ENCODE measurements around the gene SEMA4B.

SEMA4B gene

DNA sequence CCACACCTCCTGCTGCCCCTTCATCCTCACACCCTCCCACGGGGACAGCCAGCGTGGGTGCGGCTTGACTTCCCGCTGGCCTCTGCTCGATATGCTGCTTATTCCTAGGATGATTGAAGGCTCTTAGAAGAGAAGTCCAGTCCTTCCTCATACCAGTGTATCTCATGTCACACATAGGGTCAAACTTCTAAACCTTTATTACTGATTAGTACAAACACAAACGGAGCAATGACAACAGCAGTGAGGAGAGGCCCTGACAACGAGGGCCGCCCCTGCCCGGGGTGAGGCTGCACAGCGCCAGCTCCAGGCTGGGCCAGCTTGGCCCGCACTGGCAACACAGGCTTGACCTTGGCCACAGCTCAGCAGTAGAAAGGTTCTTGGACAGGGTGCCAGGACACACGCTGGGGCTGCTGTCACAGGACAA lies 29.0 kb downstream of the SEMA4B start:
- H3K9me3 Mint-ChIP-seq = no peaks in the 10 kb centered on the region
- ATAC-seq (replicated peaks) (no peak), DNase-seq (no peak)
- no peaks in the 10 kb centered on the region for H3K27me3 Mint-ChIP-seq
- peak overlapping the region; percentile 82 to 85 for H3K4me3 Mint-ChIP-seq
- peaks cover 69% of the 10 kb centered on the region for H3K36me3 Mint-ChIP-seq (ENCODE audit: insufficient read depth)
- peaks cover 40 to 44% of the 10 kb centered on the region in 2 donors for H3K4me1 Mint-ChIP-seq (ENCODE audit: low read depth in 2 of 2)
- H3K27ac Mint-ChIP-seq = peak overlapping the region; percentile 97 to 98

DNA sequence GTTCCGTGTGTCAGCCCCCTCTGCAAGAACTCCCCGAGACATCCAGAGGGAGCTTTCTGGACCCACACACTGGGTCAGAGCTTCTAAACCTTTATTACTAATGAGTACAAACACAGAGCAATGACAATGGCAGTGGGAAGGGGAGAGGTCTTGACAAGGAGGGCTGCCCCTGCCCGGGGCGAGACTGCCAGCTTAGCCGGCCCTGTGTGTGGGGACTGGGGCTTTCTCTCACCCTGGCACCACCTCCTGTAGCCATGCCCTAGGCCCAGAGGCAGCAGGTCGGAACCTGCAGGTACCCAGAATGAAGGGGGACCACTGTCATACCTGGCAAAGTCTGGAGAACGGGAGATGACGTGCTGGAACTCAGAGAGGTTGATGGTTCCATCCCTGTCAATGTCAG lies 29.5 kb downstream of the SEMA4B start:
- DNase-seq (no peak), ATAC-seq (replicated peaks) (no peak)
- H3K27me3 Mint-ChIP-seq = no peaks in the 10 kb centered on the region
- peaks cover 41 to 45% of the 10 kb centered on the region in 2 donors for H3K4me1 Mint-ChIP-seq (ENCODE audit: low read depth in 2 of 2)
- peak overlapping the region; percentile 82 to 85 for H3K4me3 Mint-ChIP-seq
- no peaks in the 10 kb centered on the region for H3K9me3 Mint-ChIP-seq
- H3K36me3 Mint-ChIP-seq (ENCODE audit: insufficient read depth) = peaks cover 70% of the 10 kb centered on the region
- peak overlapping the region; percentile 97 to 98 for H3K27ac Mint-ChIP-seq

DNA sequence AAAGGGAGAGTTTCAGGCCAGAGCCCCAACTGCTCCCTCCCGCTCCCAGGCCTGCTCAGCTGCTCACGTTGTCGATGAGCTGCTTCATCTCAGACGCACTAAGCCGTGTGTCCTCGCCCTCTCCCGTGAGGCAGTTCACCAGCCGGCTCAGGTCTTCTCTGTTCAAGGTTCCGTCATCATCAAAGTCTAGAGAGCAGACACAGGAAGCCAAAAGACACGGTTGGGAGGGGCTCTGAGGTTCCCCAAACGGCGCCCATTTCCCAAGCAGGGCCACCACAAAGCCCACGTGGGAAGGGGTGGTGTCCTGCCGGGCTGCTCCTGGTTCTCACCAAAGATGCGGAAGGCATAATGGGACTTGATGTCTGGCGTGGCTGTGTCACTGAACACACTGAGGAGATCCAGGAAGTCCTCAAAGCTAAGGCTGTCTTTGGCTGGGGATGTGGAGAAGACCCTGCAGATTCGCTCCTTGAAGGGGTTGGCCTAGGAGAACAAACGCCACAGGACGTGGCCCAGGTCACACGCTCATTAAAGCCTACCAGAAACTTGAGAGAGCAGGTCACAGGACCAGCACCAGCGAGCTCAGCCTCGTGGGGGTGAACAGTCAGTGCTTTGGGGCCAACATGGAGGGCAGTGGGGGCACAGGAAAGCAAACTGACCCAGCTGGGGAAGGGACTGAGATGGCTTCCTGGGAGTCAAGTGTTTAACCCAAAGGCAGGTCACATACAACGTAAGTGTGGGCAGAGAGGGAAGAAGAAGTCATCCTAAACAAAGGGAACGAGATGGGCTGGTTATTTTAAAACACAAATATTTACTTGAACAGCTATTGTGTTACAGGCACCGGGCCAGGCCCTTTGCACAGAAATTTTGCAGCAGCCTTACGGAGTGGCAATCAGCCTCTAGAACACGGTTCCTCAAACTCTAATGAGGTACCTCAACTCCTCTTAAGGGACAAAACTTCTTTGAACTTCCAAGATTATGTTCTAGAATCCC lies 30.2 kb downstream of the SEMA4B start:
- H3K27ac Mint-ChIP-seq = peak overlapping the region; percentile 97 to 98
- peak; percentile 69 for ATAC-seq (replicated peaks)
- no peaks in the 10 kb centered on the region for H3K27me3 Mint-ChIP-seq
- no peaks in the 10 kb centered on the region for H3K9me3 Mint-ChIP-seq
- peak overlapping the region; percentile 82 to 85 for H3K4me3 Mint-ChIP-seq
- H3K4me1 Mint-ChIP-seq (ENCODE audit: low read depth in 2 of 2) = peaks cover 45% of the 10 kb centered on the region in 2 donors
- peak; percentile 80 to 83 (median 80) for DNase-seq
- H3K36me3 Mint-ChIP-seq (ENCODE audit: insufficient read depth) = peaks cover 76% of the 10 kb centered on the region

DNA sequence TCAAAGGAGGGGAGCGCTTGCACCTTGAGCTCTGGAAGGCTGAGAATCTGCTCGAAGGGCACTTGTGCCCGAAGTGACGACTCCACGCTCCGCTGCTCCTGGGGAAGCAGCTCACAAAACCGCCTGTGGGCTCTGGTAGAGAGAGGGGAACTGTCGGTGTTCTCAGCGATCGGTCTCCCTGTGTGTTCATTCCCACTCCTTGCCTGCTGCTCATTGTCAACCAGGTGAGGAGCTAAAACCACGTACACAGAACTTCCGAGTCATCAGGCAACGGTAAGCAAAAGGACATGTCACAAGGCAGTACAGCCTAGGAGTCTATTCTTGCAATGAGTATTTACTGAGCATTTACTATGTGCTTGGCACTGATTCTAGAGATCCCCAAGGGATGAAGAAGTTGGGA lies 31.1 kb downstream of the SEMA4B start:
- Mint-ChIP-seq H3K4me3 (peak overlapping the region; percentile 82 to 85), H3K36me3 (ENCODE audit: insufficient read depth) (peaks cover 82% of the 10 kb centered on the region), H3K27me3 (no peaks in the 10 kb centered on the region), H3K4me1 (ENCODE audit: low read depth in 2 of 2) (peaks cover 45% of the 10 kb centered on the region in 2 donors), H3K9me3 (no peaks in the 10 kb centered on the region), H3K27ac (peak overlapping the region; percentile 97 to 98)
- ATAC-seq (replicated peaks) (no peak), DNase-seq (peak in 1 of 3 experiments; percentile 5)

DNA sequence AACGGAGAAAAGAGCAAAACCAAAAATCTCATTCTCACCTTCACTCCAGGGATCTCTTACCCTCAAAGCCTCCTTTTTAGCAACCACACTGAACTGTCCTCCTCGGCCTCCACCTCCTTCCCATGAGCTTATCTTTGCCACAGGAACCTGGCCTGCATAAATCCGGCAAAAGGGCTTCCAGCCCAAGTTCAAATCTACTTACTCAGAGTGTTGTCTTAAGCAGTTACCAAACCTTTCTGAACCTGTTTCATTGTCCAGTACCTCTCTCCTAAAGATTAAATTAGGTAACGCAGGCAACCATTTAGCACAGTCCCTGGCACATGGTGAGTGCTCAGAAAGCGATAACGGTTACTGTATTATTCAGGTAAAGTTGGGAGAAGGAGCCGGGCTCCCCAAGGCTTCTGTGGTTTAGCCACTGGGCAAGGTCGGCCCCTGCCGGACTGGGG lies 31.8 kb downstream of the SEMA4B start:
- peaks cover 45% of the 10 kb centered on the region in 2 donors for H3K4me1 Mint-ChIP-seq (ENCODE audit: low read depth in 2 of 2)
- peak overlapping the region; percentile 82 to 85 for H3K4me3 Mint-ChIP-seq
- no peaks in the 10 kb centered on the region for H3K9me3 Mint-ChIP-seq
- DNase-seq (no peak), ATAC-seq (replicated peaks) (no peak)
- peaks cover 81% of the 10 kb centered on the region for H3K36me3 Mint-ChIP-seq (ENCODE audit: insufficient read depth)
- no peaks in the 10 kb centered on the region for H3K27me3 Mint-ChIP-seq
- peak overlapping the region; percentile 97 to 98 for H3K27ac Mint-ChIP-seq

DNA sequence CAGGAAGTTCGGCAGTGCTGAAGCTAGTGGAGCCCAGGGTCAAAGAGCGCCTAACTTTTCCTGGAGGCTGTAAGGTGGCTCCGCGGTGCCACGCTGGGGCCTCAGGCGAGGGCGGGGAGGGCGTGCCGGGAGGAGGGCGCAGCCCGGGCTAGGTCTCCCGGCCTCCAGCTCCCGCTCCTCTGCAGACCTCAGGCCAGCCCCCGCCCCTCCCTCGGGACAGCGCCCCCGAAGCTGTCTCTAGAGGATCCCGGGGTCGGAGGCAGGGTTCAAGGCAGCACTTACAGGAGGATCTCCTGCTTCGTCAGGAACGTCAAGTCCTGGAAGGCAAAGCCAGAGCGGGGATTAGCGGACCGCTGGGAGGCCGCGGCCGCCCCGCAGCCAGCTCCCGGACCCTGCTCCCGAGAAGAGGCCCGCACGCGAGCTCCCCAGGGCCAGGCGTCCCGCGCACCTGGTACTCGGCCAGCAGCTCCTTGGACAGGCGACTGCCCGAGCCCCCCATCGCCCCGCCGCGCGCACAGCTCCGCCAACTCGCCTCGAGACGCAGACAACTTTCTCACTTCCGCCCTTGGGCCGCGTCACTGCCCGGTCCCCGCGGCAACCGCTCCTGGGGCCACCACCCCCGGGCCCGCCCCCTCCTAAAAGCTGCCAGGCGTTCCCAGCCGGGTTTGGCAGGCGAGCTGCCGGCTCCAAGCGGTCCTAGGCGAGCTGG lies 32.4 kb downstream of the SEMA4B start, which contains the start of gene CIB1:
Gene CIB1, minus strand, starts transcription at position 555 of the 709 bp plus-strand sequence. Its CDS starts 56 bp downstream, at position 499.
- Mint-ChIP-seq H3K27ac (peak within 1 kb of the TSS; percentile 97 to 98), H3K9me3 (no peaks in the 10 kb centered on the region), H3K27me3 (no peaks in the 10 kb centered on the region), H3K4me3 (peak within 1 kb of the TSS; percentile 82 to 85), H3K4me1 (ENCODE audit: low read depth in 2 of 2) (peaks cover 45% of the 10 kb centered on the region in 2 donors), H3K36me3 (ENCODE audit: insufficient read depth) (peaks cover 78% of the 10 kb centered on the region)
- peak; percentile 94 to 96 (median 96) for DNase-seq
- peak; percentile 72 for ATAC-seq (replicated peaks)

DNA sequence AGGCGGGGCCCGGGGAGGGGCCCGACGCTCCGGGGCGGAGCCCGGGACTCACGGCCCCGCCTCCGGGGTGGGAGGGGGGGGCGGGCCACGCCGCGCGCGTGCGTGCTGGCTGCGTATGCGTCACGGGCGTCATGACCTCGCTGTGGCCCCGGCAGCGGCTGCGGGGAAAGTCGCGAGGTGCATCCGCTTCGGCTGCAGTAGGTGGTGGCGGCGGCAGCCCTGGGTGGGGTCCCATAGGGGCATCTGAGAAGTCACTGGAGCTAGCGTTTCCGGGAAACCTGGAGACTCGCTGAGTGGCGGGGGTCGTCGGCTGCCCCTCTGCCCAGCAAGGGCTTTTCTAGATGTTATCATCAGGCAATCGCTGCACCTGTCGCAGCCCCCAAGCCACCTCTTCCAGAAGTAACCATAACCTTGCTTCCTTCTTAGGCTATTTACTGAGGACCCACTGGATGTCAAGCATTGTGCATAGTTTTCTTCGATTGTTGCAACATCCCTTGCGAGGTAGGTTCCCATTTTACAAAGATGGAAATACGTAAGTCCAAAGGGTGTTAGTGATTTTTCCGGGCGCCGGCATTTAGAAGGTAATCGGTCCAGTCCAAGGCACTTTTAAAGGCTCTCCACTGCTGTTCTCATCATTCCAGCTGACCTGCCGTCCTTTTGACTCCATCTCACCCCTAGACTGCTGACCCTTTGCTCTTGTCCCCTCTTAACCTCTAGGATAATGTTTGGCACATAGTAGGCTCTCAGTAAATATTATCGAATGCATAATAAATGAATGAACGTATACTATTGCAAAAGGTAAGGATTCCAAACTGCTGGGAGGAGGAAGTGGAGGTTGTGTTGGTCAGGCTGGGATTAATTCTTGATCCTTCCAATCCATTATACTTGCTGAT lies 33.2 kb downstream of the SEMA4B start, which contains the start of gene GDPGP1:
Gene GDPGP1, plus strand, starts transcription at position 114 of the 893 bp plus-strand sequence. CDS start 6,700 bp downstream, outside the sequence.
- DNase-seq (peak in 1 of 3 experiments; percentile 86), ATAC-seq (replicated peaks) (peak; percentile 63)
- peak within 1 kb of the TSS; percentile 97 to 98 for H3K27ac Mint-ChIP-seq
- H3K27me3 Mint-ChIP-seq = no peaks in the 10 kb centered on the region
- H3K4me1 Mint-ChIP-seq (ENCODE audit: low read depth in 2 of 2) = peaks cover 40 to 41% of the 10 kb centered on the region in 2 donors
- peaks cover 72% of the 10 kb centered on the region for H3K36me3 Mint-ChIP-seq (ENCODE audit: insufficient read depth)
- H3K4me3 Mint-ChIP-seq = peak within 1 kb of the TSS; percentile 82 to 85
- H3K9me3 Mint-ChIP-seq = no peaks in the 10 kb centered on the region

DNA sequence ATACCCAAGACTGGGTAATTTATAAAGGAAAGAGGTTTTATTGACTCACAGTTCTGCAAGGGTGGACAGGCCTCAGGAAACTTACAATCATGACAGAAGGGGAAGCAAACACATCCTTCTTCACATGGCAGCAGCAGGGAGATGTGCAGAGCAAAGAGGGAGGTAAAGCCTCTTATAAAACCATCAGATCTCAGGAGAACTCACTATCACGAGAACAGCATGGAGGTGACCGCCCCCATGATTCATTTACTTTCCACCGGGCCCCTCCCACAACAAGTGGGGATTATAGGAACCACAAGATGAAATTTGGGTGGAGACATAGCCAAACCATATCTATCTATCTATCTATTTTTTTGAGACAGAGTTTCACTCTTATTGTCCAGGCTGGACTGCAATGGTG lies 38.2 kb downstream of the SEMA4B start:
- ATAC-seq (replicated peaks) = no peak
- H3K9me3 Mint-ChIP-seq = no peaks in the 10 kb centered on the region
- no peak for DNase-seq
- peaks cover 38% of the 10 kb centered on the region for H3K36me3 Mint-ChIP-seq (ENCODE audit: insufficient read depth)
- H3K27ac Mint-ChIP-seq = peak overlapping the region; percentile 3 to 15
- no peak overlapping the region for H3K4me3 Mint-ChIP-seq
- H3K27me3 Mint-ChIP-seq = no peaks in the 10 kb centered on the region
- H3K4me1 Mint-ChIP-seq (ENCODE audit: low read depth in 2 of 2) = peaks cover 12 to 13% of the 10 kb centered on the region in 2 donors

DNA sequence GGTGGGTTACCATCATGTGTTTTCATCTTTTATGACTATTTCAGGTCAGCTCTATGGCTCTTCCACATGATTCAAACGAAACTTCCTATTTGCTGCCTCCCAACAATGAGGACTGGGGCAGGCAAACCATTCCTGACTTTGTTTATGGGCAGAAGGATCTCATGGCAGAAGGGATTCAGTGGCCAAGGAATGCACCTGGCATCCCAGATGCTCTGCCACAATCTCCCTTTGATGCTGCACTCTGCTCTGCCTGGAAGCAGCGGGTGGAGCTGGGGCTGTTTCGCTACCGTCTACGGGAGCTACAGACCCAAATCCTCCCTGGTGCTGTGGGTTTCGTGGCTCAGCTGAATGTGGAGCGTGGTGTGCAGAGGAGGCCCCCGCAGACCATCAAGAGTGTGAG lies 39.7 kb downstream of the SEMA4B start:
- DNase-seq = no peak
- Mint-ChIP-seq H3K27ac (no peak overlapping the region), H3K27me3 (no peaks in the 10 kb centered on the region), H3K36me3 (ENCODE audit: insufficient read depth) (peaks cover 33% of the 10 kb centered on the region), H3K4me3 (no peak overlapping the region), H3K9me3 (no peaks in the 10 kb centered on the region), H3K4me1 (ENCODE audit: low read depth in 2 of 2) (peaks cover 5% of the 10 kb centered on the region in 2 donors)
- no peak for ATAC-seq (replicated peaks)

DNA sequence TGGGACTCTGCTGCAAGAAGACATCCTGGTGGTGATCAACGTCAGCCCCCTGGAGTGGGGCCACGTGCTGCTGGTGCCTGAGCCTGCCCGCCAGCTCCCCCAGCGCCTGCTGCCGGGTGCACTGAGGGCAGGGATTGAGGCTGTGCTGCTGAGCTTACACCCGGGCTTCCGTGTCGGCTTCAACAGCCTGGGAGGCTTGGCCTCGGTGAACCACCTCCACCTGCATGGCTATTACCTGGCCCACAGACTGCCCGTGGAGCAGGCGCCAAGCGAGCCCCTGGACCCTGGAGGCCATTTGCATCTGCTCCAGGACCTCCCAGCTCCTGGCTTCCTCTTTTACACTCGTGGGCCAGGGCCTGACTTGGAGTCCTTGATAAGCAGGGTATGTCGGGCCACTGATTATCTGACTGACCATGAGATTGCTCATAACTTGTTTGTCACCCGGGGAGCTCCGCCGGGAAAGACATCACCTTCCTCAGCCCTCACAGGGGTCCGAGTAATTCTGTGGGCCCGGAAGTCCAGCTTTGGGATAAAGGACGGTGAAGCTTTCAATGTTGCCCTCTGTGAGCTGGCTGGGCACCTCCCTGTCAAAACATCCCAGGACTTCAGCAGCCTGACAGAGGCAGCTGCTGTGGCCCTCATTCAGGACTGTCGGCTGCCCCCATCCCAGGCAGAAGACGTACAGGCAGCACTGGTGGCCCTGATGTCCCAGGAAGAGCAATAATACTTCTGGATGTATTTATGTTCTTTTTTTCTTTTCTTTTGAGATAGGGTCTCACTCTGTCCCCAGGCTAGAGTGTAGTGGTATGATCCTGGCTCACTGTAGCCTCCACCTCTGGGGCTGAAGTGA lies 40.4 kb downstream of the SEMA4B start:
- no peak for ATAC-seq (replicated peaks)

DNA sequence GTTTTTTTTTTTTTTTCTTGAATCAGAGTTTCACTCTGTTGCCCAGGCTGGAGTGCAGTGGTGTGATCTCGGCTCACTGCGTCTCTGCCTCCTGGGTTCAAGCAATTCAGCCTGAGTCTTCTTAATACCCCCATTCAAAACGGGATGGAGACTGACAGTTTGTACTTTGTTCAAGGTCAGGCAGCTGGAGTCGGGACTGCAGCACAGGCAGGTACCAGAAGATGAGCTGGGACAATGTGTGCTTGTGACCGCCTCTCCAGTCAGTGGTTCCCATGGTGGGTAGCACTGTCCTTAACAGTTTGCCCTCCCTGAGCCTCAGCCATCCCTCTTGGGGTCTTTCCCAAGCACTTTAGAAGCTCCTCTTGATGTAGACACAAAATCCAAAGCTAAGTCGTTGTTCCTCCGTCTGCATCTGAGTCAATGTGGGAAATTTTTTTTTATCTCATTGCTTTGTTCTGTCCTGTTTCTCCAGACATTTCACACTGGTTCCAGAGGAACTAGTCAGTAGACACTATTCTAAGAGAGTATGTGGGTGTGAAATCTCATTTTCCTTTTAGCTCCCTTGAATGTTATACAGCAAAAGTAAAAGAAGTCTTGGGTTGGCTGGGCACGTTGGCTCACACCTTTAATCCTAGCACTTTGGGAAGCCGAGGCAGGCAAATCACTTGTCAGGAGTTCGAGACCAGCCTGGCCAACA lies 43.0 kb downstream of the SEMA4B start:
- Mint-ChIP-seq H3K27me3 (no peaks in the 10 kb centered on the region), H3K27ac (no peak overlapping the region), H3K4me3 (no peak overlapping the region), H3K9me3 (no peaks in the 10 kb centered on the region), H3K36me3 (ENCODE audit: insufficient read depth) (peaks cover 17% of the 10 kb centered on the region), H3K4me1 (ENCODE audit: low read depth in 2 of 2) (peaks cover 4 to 8% of the 10 kb centered on the region in 2 donors)
- no peak for ATAC-seq (replicated peaks)
- no peak for DNase-seq

More for the DNA sequence above, 40.4 kb downstream of the SEMA4B start:
- Mint-ChIP-seq H3K4me3 (no peak overlapping the region), H3K9me3 (no peaks in the 10 kb centered on the region), H3K4me1 (ENCODE audit: low read depth in 2 of 2) (peaks cover 1 to 5% of the 10 kb centered on the region in 2 donors), H3K27me3 (no peaks in the 10 kb centered on the region), H3K27ac (no peak overlapping the region), H3K36me3 (ENCODE audit: insufficient read depth) (peaks cover 29% of the 10 kb centered on the region)
- DNase-seq = no peak

Data from effector memory CD8-positive, alpha-beta T cell (primary cell).